COLO668 (cell line): ENCODE measurements around the gene PTPRN2.

Source experiments
- DNase-seq: peaks from one replicate; lab custom pipeline; 2025; ENCODE audit not compliant: unreplicated experiment; lab: John Stamatoyannopoulos, UW

Gene PTPRN2

DNA sequence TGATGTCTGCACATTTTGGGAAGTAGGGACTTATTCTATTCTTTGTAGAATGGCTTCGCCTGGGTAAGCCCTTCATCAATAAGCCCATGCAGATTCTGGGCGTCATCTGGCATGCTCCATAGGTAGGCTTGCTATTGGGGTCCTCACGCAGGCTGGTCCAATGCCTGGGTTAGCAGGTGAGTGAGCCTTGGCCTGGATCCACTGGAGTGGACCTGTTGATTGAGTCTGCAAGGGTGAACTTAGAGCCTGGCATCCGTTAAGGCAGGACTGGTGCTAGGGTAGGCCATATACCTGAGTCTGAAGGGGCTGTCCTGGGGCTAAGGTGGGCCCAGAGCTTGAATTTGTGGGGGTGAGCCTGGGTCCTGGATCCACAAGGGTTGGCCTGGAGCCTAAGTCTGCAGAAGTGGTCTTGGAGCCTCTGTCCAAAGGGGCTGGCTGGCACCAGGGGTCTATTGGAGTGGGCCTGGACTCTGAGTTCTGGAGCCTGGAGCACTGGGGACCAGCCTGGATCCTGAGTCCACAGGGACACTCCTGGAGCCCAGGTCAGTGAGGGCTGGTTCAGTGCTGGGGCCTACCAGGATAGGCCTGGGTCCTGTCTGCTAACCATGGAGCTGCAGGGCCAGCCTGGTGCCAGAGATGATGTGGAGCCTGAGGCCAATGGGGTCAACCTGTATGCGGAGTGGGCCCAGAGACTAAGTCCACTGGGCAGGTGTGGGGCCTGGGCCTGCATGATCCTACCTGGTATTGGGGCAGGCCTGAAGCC lies 297.7 kb downstream of the PTPRN2 start:
- no peak for DNase-seq

DNA sequence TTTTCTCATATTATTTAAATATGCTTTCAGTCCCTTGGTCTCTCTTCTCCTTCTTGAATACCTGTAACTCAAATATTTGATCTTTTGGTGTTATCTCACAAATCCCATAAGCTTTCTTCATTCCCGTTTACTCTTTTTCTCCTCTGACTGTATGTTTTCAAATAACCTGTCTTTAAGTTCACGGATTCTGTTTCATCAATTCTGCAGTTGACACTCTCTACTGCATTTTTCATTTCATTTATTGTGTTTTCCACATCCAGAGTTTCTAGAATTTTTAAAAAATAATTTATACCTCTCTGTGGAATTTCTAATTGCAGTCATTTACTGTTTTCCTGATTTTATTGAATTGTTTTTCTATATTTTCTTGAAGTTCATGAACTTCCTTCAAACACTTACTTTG lies 298.4 kb downstream of the PTPRN2 start:
- no peak for DNase-seq

DNA sequence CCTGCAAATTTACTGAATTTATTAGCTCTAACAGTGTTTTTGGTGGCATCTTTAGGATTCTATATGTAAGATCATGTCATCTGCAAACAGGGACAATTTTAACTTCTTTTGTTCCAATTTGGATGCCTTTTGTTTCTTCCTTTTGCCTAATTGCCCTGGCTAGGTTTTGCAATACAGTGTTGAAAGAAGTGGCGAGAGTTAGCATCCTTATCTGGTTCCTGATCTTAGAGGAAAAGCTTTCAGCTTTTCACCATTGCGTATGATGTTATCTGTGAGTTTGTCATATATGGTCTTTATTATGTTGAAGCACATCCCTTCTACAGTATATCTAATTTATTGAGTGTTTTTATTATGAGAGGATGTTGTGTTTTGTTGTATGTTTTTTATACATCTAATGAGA lies 301.4 kb downstream of the PTPRN2 start:
- DNase-seq: no peak

DNA sequence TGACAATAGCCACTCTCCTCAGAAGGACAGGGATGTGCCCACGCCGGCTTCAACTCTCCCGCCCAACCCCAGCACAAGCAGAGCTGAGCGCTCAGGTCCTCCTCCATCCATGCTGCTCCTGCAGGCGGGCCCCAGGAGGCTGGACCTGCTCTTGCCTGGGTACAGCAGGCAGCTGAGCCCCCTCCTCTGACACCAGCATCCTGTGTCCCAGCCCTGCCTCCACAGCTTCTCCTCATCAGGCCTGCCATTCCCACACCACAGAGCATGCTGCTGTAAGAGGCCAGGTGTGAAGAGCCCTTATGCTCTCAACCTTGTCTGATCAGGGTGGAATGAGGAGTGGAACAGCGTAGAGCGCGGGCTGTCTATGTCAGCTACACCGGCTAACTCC lies 302.2 kb downstream of the PTPRN2 start:
- no peak for DNase-seq

DNA sequence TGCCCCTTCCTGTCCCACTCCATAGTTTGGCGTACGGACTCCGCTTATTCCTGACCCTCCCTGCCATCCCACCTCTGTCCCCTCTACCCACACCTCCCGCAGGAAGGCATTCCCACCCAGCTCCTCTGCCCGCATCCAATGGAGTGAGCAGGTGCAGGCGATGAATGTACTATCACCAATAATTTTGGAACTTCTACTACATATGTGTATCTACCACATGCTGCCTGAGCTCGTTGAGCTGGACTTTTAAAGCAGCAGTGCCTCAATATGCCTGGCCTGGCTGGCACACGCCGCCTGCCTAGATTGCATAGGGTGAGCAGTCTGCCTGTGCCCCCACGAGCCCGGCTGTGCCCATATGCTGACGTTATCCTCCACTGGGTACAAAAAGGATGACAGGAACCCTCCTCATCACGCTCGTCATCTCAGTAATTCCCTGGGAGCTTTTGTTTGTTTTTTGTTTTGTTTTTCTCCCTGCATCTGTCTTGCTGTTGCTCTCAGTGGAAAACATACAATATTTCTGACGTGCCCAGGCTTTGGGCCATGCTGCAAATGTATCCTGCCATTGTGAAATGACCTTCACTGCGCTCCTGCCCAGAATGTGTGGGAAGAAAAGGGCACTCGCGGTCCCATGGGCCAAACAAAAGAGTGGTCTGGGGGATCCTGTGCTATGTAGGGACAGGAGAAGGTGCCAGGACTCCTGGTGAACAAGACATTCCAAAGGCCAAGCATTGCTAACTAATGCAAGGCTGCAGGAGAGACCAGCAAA lies 302.8 kb downstream of the PTPRN2 start:
- DNase-seq: no peak

DNA sequence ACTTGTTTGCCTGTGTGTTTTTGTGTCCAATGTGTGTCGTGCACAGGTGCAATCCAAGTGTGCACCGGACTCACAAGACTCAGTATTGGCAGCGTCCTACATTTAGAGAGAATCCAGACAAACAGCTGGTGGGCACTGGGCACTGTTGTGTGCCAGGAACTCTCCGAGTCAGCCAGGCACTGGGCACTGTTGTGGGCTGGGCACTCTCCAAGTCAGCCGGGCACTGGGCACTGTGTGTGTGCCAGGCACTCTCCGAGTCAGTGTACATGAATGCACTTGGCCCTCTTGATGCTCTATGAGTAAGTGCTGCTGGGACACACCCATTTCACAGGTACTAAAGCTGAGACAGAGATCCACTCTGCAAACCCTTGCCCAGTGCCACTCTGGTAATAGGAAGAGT lies 303.5 kb downstream of the PTPRN2 start:
- DNase-seq: no peak

DNA sequence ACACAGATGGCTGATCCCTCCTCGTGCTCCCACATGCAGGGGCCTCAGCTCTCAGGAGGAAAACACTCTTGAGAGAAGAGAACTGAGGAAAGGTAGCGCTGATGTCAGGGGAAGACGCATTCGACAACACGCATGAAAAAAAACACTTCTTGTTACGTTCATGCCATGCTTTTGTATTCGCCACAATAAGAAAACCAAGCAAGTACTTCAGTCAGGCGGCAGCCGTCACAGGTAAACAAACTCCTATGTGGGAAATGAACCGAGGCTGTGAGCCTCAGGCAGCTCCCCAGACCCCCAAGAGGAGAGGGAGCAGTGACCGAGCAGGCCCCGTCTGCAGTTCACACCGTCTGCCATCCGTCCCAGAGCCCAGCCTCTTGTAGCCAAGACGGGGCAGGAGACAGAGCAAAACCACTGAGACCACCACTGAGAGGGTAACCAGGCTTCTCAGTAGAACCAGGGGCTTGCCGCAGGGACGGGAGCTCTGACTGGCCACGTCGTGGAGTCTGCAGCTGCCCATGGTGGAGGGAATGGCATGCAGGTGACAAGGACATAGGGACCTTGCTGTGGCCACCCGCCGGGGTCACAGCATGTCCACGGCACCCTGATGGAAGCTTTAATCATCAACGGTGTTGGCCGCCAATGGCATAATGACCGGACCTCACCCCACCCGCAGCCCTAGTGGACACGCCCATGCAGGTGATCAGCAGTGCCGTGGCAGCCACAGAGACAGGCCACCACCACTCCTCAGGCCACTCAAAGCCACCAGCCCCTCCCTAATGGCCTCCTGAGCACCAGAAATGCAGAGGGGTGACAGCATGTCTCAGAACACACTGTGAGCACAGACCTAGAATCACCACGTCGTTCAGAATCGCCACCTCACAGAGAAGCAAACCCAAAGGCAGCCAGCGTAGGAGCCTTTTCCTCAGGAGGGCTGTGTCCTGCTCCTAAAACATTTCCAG lies 304.3 kb downstream of the PTPRN2 start:
- no peak for DNase-seq

DNA sequence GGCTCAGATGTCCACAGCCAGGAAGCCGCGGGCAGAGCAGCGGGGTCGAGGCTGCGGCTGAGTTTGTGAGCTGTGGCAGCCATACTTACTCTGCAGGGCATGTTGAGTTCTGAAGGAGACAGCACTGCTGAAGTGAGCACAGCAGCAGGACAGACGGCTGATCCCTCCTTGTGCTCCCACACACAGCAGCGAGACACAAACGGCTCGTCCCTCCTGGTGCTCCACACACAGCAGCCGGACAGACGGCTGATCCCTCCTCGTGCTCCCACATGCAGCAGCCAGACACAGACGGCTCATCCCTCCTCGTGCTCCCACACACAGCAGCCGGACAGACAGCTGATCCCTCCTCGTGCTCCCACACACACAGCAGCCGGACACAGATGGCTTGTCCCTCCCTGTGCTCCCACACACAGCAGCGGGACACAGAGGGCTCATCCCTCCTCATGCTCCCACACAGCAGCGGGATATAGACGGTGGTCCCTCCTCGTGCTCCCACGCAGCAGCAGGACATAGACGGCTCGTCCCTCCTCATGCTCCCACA lies 305.1 kb downstream of the PTPRN2 start:
- no peak for DNase-seq

DNA sequence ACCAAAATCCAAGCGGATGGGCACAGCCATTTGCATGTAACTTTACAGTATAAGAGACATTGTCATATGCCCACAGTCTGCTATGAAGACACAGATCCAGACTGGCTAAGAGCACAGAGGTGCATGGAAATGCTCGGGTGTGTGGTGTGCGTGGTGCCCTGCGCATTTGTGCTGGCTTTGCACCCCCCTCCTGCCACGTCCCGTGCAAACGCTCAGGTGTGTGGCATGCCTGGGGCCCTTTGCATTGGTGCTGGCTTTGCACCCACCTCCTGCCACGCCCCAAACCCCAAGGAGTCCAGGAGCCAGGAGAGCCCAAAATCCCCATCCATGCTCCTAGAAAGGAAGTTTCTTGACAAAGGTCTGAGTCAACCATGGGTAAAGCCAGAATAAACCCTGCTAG lies 306.2 kb downstream of the PTPRN2 start:
- no peak for DNase-seq

DNA sequence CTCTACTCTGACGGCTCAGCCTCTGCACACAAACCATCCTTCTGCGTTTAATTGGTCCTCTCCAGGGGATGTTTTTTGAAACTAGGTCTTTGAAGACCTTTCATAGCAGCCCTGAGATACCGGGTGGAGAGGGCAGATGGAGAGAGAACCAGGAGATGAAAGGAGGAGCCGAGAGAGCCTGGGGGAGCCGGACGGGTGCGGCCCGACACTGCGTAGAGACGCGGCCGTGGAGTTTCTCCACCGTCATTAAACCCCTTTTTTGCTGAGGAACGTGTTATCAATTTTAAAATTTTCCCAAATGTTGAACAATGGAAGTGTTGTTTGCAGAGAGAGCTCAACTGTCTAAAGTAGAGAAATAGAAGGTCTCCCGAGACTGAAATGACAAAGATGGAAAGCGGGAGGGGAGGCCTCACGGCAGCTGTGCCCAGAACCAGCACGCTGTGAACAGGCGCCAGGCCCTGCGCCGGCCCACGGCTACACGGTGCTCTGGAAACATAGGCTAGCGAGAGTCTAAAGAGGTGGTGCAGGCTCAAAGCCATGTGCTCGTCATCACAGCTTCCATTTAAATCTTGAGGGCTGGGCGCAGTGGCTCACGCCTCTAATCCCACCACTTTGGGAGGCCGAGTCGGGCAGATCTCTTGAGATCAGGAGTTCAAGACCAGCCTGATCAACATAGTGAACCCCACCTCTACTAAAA lies 307.0 kb downstream of the PTPRN2 start:
- DNase-seq: no peak

DNA sequence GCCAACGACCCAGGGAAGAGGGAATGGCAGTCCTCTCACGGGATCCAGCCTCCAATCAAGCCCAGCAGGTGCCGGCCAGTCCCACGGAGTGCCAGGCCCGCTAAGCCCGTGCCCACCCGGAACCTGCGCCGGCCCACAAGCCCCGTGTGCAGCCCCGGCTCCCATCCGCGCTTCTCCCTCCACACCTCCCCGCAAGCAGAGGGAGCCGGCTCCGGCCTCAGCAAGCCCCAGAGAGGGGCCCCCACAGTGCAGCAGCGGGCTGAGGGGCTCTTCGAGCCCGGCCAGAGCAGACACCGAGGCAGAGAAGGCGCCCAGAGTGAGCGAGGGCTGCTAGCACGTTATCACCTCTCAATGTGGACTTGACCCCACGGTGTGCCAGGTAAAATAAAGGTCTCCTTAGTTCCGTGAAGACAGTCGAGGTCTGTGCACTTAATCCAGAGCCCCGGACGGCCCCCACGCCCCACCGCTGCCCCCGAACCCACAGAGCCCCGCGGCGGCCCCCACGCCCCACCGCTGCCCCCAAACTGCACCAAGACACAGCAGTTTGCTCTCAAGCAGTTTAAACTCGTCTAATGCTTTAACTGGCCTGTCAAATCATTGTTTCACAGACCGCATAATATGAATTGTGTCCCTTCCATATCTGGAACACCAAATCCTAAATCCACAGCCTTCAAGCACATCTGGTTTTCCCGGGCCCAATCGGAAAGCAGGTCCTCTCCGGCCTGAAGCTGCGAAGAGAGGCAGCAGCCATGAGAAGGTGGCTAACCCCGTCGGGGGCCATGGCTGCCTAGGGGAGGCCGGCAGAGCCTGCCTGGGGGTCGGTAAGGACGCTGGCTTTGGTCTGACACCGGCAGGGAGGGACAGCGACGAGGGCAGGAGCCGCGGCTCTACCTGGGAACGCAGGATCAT lies 307.8 kb downstream of the PTPRN2 start:
- no peak for DNase-seq

DNA sequence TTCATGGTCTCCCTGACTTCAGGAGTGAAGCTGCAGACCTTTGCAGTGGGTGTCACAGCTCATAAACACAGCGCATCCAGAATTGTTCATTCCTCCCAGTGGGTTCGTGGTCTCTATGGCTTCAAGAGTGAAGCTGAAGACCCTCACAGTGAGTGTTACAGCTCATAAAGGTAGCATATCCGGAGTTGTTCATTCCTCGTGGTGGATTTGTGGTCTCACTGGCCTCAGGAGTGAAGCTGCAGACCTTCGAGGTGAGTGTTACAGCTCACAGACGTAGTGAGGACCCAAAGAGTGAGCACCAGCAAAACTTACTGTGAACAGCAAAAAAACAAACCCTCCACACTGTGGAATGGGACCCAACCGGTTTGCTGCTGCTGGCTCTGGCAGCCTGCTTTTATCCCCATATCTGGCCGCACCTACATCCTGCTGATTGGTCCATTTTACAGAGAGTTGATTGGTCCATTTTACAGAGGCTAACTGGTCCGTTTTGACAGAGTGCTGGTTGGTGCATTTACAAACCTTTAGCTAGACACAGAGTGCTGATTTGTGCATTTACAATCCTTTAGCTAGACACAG lies 308.8 kb downstream of the PTPRN2 start:
- no peak for DNase-seq

DNA sequence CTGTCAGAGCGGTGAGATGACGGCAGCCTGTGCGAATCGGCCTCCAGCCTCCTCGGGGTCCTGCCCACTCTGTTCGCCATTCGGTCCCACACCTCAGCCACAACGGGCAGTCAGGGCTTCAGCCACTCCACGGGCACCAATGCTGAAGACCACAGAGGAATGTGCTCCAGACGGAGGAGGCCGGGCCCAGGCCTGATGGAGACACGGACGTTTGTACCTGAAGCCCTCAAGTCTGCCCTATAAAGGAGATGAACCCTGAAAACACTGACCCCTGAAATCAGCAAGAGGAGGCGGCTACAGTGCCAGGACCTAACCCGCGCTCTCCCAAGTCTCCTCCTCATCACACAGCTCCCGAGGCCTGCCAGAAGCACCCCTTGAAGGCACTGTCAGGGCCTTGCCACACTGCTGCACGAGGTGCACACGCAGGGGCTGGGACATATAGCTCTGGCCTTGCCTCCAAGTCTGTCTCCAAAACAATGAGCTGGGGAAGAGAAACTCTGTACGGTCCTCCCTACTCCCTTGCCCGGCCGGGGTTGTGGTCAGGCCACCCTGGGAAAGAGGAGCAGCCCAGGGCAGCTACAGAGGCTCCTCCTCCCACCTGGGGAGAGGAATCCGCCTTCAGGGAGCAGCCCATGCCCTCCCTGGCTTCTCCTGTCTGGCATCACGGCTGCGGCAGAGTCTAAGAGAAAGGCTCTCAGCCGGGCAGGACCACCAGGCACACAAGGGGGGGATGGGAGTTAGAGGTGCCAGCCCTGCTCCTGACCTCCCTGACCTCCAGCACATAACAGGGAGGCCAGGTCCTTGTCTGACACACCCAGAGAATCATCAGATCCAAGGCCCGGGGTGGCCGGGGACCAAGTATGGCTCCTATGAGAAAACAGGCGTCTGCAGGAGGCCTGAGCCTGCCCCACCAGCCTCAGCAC lies 310.1 kb downstream of the PTPRN2 start:
- no peak for DNase-seq

DNA sequence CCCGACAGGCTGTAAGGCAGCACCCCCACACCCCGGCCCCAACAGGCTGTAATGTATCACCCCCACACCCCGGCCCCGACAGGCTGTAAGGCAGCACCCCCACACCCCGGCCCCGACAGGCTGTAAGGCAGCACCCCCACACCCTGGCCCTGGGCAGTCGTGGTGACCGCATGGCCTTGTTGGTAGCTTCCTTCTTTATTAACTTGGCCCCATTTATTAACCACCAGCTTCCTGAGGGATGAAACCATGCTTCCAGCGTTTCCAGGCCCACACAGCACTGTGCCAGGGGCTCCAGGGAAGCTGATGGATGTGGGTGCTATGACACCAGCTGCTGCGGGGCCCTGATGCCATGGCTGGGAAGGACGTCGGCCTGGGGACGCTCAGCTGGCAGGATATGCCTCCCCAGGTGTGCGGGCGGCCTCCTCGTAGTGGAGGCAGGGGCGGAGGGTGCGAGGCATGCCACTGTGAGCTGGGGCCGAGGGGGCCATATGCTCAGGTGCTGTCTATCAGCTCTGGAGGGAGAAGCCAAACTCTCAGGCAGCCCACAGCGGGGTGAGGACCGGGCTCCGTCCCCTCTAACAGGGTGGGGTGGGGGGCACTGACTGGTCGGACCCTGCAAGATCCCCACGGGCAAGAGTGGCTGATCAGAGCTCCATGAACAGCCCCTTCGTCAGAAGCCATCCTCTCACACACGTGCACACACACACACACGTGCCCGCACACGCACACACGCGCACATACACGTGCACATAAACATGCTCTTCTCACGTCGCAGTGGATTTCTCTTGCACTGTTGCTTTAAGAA lies 311.0 kb downstream of the PTPRN2 start:
- DNase-seq: no peak

DNA sequence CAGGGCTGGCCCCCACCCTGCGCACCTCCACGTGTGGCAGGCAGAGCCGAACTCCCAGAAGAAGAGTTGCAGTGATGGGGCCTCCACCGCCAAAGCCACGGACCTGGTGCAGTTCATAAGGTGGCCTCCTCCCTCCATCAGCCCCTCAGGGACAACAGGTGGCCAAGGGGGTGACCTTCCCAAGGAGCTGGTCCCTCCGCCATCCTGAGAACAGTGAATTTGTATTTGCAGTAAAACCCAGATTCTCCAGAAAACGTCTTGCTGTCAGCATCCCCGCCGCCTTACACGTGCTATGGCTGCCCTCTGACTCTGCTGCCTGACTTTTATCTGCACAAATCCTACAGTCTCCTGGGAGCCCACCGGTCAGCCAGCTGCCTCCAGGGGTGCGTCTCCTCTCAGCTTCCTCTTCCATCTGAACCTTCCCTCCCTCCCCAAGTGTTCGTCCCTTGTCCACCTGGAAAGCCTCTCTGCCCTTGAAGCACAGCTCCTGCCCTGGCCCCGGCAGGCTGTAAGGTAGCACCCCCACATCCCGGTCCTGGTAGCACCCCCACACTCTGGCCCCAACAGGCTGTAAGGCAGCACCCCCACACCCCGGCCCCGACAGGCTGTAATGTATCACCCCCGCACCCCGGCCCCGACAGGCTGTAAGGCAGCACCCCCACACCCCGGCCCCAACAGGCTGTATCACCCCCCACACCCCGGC lies 311.8 kb downstream of the PTPRN2 start:
- no peak for DNase-seq

DNA sequence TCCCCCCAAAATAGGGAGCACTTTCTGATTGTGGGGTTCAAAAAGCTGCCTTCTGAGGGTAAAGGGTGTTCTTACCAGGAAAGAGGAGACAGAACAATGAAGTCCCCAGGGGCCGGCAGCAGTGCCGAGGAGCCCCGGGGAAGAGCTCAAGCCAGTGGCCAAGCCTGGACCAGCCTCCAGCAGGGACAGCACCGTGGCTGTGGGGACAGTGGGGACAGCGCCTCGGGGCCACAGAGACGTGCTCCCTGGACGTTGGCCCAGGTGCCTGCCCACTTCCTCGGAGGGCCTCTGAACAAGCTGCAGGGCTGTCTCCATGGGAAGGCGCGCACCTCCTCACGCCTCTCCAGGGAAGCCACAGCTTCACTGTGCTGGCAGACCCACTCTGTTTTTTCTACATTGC lies 312.6 kb downstream of the PTPRN2 start:
- DNase-seq: no peak

DNA sequence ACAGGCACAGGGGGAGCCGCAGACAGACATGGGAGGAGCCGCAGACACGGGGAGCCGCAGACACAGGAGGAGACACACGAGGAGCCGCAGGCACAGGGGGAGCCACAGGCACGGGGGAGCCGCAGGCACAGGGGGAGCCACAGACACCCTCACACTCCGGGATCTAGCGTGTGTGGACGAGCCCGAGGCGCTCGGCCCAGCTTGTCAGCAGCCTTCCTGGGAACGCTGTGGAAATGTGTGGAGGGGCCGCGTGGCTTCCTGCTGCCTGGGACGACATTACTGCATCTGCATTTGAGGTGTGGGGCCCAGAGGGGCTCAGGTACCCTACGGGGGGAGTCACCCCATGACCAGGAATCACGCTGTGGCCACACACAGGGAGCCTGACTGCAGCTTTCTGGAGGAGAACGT lies 313.2 kb downstream of the PTPRN2 start:
- no peak for DNase-seq
